Endodermal cell (in vitro differentiated cells): ENCODE data around the gene LIMK2. TPM values are rescaled to one million over a fixed set of nuclear protein-coding genes. Genes with fewer than 3 reads are reported as not detected.
A peak's percentile ranks its signal among the peaks of the same experiment; 100 is the strongest.

Source experiments
- DNase-seq: peaks from one replicate; pipeline ENCODE4 v3.0.0-alpha.2; 2017
- H3K27ac ChIP-seq: 2 replicates; pipeline ENCODE4 v1.5.1; 2013; ENCODE audit warnings: mild to moderate bottlenecking, low read depth, low read length, moderate library complexity
- H3K27me3 ChIP-seq: 2 replicates; pipeline ENCODE4 v1.6.1; 2013; ENCODE audit warnings: mild to moderate bottlenecking, low read length, moderate library complexity; ENCODE audit not compliant: insufficient read depth, control insufficient read depth, poor library complexity, severe bottlenecking
- H3K36me3 ChIP-seq: 2 replicates; pipeline ENCODE4 v1.7.0; 2013; ENCODE audit warnings: mild to moderate bottlenecking, low read length, moderate library complexity; ENCODE audit not compliant: control insufficient read depth, insufficient read depth
- H3K4me1 ChIP-seq: one replicate; pipeline ENCODE4 v1.7.0; 2013; ENCODE audit warnings: low read length; ENCODE audit not compliant: control insufficient read depth, insufficient read depth
- H3K4me3 ChIP-seq: 2 replicates; pipeline ENCODE4 v1.5.1; 2013; ENCODE audit warnings: mild to moderate bottlenecking, low read length, moderate library complexity
- H3K9ac ChIP-seq: 2 replicates; pipeline ENCODE4 v1.6.1; 2013; ENCODE audit warnings: mild to moderate bottlenecking, low read length, moderate library complexity; ENCODE audit not compliant: poor library complexity, severe bottlenecking; ENCODE audit errors: extremely low read depth
- H3K9me3 ChIP-seq: 2 replicates; pipeline ENCODE4 v1.6.1; 2013; ENCODE audit warnings: mild to moderate bottlenecking, low read length, moderate library complexity; ENCODE audit not compliant: control insufficient read depth
- H3K27ac Mint-ChIP-seq: 2 replicates; pipeline ENCODE4 v1.8.0; 2020; ENCODE audit warnings: mixed read lengths
- H3K27me3 Mint-ChIP-seq: 2 replicates; pipeline ENCODE4 v1.8.0; 2021; ENCODE audit warnings: mild to moderate bottlenecking, mixed read lengths; ENCODE audit not compliant: insufficient read depth
- H3K36me3 Mint-ChIP-seq: 2 replicates; pipeline ENCODE4 v1.8.0; 2020; ENCODE audit warnings: low read depth, mixed read lengths
- H3K4me1 Mint-ChIP-seq: 2 replicates; pipeline ENCODE4 v1.8.0; 2020; ENCODE audit warnings: mixed read lengths
- H3K4me3 Mint-ChIP-seq: 2 replicates; pipeline ENCODE4 v1.8.0; 2020; ENCODE audit warnings: mild to moderate bottlenecking, moderate library complexity, mixed read lengths
- H3K9me3 Mint-ChIP-seq: 2 replicates; pipeline ENCODE4 v1.8.0; 2020; ENCODE audit warnings: mild to moderate bottlenecking, mixed read lengths
- CTCF ChIP-seq: fragments of 200-600 bp; sonication (generic); conservative IDR thresholded peaks from 2 replicates; pipeline ENCODE4 v1.5.0; 2021; ENCODE audit warnings: antibody characterized with exemption, mild to moderate bottlenecking
- WGBS, 2 experiments: methylation state at CpG; one replicate each; pipeline versions ENCODE4 v1.1.5 to v1.1.7; 2013; ENCODE audit warnings: missing lambda C conversion rate in 2 of 2, mixed read lengths in 1 of 2; ENCODE audit not compliant: insufficient coverage in 1 of 2, insufficient read length in 1 of 2; 5-methylcytosine and 5-hydroxymethylcytosine counted together
- total RNA-seq, 2 donors: library from RNA; stranded (reverse); fragmentation: NEBNext Ultra II Directional in 1 of 2; extraction: Animal tissue kit (Norgen Biotek cat#: 25700) in 1 of 2; gene quantifications; 2 replicates in 1 of 2; 3 replicates in 1 of 2; pipeline ENCODE4 v1.2.1, GENCODE V29; 2021

LIMK2 gene
- total RNA-seq, 2 donors from 2014 or later, result 41.4 to 42.2 TPM

- H3K9me3 ChIP-seq, result no peaks in the 10 kb centered on the region
- H3K4me3 ChIP-seq, result no peak overlapping the region
These were observed 115.9 kb downstream of the LIMK2 start for GRCh38 chr22:31327806-31328543.

GRCh38 chr22:31328544-31328960, 116.5 kb downstream of the LIMK2 start:
- 90 to 96% methylated on average over 4 to 13 of the region's 13 CpGs for WGBS, 2 experiments
- Mint-ChIP-seq H3K27ac (no peak overlapping the region), H3K9me3 (no peaks in the 10 kb centered on the region), H3K27me3 (no peaks in the 10 kb centered on the region), H3K4me3 (no peak overlapping the region), H3K4me1 (no peaks in the 10 kb centered on the region), H3K36me3 (peaks cover 81% of the 10 kb centered on the region)
- H3K9ac ChIP-seq, result no peak overlapping the region
- no peaks in the 10 kb centered on the region for H3K9me3 ChIP-seq
- no peak for TF ChIP-seq CTCF
- no peak for DNase-seq
- H3K4me1 ChIP-seq, result no peaks in the 10 kb centered on the region
- H3K27ac ChIP-seq, result peak overlapping the region; percentile 38
- peaks cover 96% of the 10 kb centered on the region for H3K36me3 ChIP-seq
- H3K27me3 ChIP-seq, result no peaks in the 10 kb centered on the region
- no peak overlapping the region for H3K4me3 ChIP-seq

More at GRCh38 chr22:31327806-31328543, 115.9 kb downstream of the LIMK2 start:
- H3K4me3 Mint-ChIP-seq, result no peak overlapping the region
- Histone ChIP-seq H3K27ac (no peak overlapping the region), H3K36me3 (peaks cover 93% of the 10 kb centered on the region), H3K4me1 (no peaks in the 10 kb centered on the region), H3K9ac (no peak overlapping the region), H3K27me3 (no peaks in the 10 kb centered on the region)
- TF ChIP-seq CTCF, result no peak
- DNase-seq, result peak; percentile 54
- H3K4me1 Mint-ChIP-seq, result peaks cover 2% of the 10 kb centered on the region
- WGBS, 2 experiments, result 71 to 93% methylated on average over 3 to 9 of the region's 9 CpGs
- H3K27me3 Mint-ChIP-seq, result no peaks in the 10 kb centered on the region
- H3K27ac Mint-ChIP-seq, result peak overlapping the region; percentile 44
- H3K9me3 Mint-ChIP-seq, result no peaks in the 10 kb centered on the region
- H3K36me3 Mint-ChIP-seq, result peaks cover 78% of the 10 kb centered on the region

GRCh38 chr22:31329029-31329428, 116.9 kb downstream of the LIMK2 start:
- peak; percentile 42 for DNase-seq
- Mint-ChIP-seq H3K27me3 (no peaks in the 10 kb centered on the region), H3K9me3 (no peaks in the 10 kb centered on the region), H3K4me3 (no peak overlapping the region), H3K4me1 (no peaks in the 10 kb centered on the region), H3K27ac (peak overlapping the region; percentile 26), H3K36me3 (peaks cover 85% of the 10 kb centered on the region)
- no peak overlapping the region for H3K4me3 ChIP-seq
- TF ChIP-seq CTCF, result no peak
- H3K27me3 ChIP-seq, result no peaks in the 10 kb centered on the region
- H3K4me1 ChIP-seq, result no peaks in the 10 kb centered on the region
- H3K9ac ChIP-seq, result no peak overlapping the region
- H3K27ac ChIP-seq, result no peak overlapping the region
- peaks cover 96% of the 10 kb centered on the region for H3K36me3 ChIP-seq
- H3K9me3 ChIP-seq, result no peaks in the 10 kb centered on the region
- WGBS, 2 experiments, result 89 to 95% methylated on average over 3 to 4 of the region's 4 CpGs

Other genes starting within 250 kb of the LIMK2 start
- gene MORC2, start 243.5 kb upstream of the LIMK2 start, total RNA-seq, result 10 to 100 TPM; 34.9 to 36.3 TPM
- 100 to 1,000 TPM; 113 to 123 TPM for gene TUG1, start 243.0 kb upstream of the LIMK2 start, total RNA-seq
- gene SMTN, start 131.0 kb upstream of the LIMK2 start, total RNA-seq, result 10 to 100 TPM; 23.6 to 35.8 TPM
- 10 to 100 TPM in 1 of 2 donors, 1 to 10 TPM in 1; 8.0 to 10.4 TPM for gene SELENOM, start 104.7 kb upstream of the LIMK2 start, total RNA-seq
- gene INPP5J, start 89.3 kb upstream of the LIMK2 start, total RNA-seq, result 1 to 10 TPM; 3.5 to 5.4 TPM
- 1 to 10 TPM; 4.1 to 4.6 TPM for gene PLA2G3, start 71.8 kb upstream of the LIMK2 start, total RNA-seq
- gene RNF185, start 52.1 kb upstream of the LIMK2 start, total RNA-seq, result 10 to 100 TPM; 18.9 to 21.7 TPM
- 1 to 10 TPM; 2.0 to 3.5 TPM for gene PIK3IP1, start 80.2 kb downstream of the LIMK2 start, total RNA-seq
- 10 to 100 TPM; 49.2 to 57.1 TPM for gene PATZ1, start 134.0 kb downstream of the LIMK2 start, total RNA-seq
- gene DRG1, start 187.3 kb downstream of the LIMK2 start, total RNA-seq, result 10 to 100 TPM; 79.9 to 93.5 TPM